ENCODE results near the gene TUBGCP2. TPM values are rescaled to one million over a fixed set of nuclear protein-coding genes. Genes with fewer than 3 reads are reported as not detected.

Gene TUBGCP2
- total and polyA plus RNA-seq, 2 of the 13 experiments (the other 11 are each of a cell fraction or from before 2014, with no cell fraction given): 21.3 to 34.5 TPM

- H3K36me3 ChIP-seq (replicated peaks in 1 of 2; ENCODE audit: control insufficient read depth in 1 of 2, insufficient read depth in 2 of 2, low read length in 2 of 2): no peaks in the 10 kb centered on the region
- no peak overlapping the region for H3K4me3 ChIP-seq (replicated peaks in 1 of 3; ENCODE audit: insufficient read depth in 1 of 3, low read depth in 2 of 3, low read length in 3 of 3)
- H3K79me2 ChIP-seq (ENCODE audit: insufficient read depth, low read length): no peaks in the 10 kb centered on the region
- 54% methylated on average over 23 of the region's 44 CpGs for WGBS (ENCODE audit: low lambda C conversion rate)
- H3K4me2 ChIP-seq (ENCODE audit: low read depth, low read length): no peak overlapping the region
- in situ Hi-C loops (cut with HindIII; ENCODE audit: extremely low pct_ligation_motif_present, low pct_unique_long_range_greater_than_20kb) (no loop called here), intact Hi-C loops (cut with micrococcal nuclease; ENCODE audit: unreplicated experiment) (no loop called here)
- no peak overlapping the region for H2AFZ ChIP-seq (ENCODE audit: low read length)
- no peaks in the 10 kb centered on the region for H3K9me3 ChIP-seq (ENCODE audit: low read length)
- ChIA-PET POLR2A (no interaction called here), CTCF (ENCODE audit: low intra/inter-chr PET ratio, low total read pairs) (no interaction called here)
- H3K9ac ChIP-seq (ENCODE audit: insufficient read depth, low read depth, low read length): no peak overlapping the region
- peaks cover 10 to 55% of the 10 kb centered on the region in 2 experiments for H3K27me3 ChIP-seq (ENCODE audit: control insufficient read depth in 1 of 2, insufficient read depth in 2 of 2, low read length in 2 of 2)
- no peak for ATAC-seq
- no peak overlapping the region for H3K27ac ChIP-seq (ENCODE audit: extremely low read length, insufficient read depth, low read length)
- TF ChIP-seq ATF2 (CRISPR knock-in tag; IDR thresholded peaks at IDR 0.05) (no peak), E2F2 (CRISPR knock-in tag; IDR thresholded peaks at IDR 0.05; ENCODE audit: borderline replicate concordance) (no peak), ZNF503 (CRISPR knock-in tag; IDR thresholded peaks at IDR 0.05) (no peak)
- H4K20me1 ChIP-seq (ENCODE audit: insufficient read depth, low read length): 0 out of 2 replicates have a peak, but pooled peaks cover 3% of the 10 kb centered on the region
- no peaks in the 10 kb centered on the region for H3K4me1 ChIP-seq (ENCODE audit: insufficient read depth, low read length)
- no TSS peak for BruUV-seq (replicated peaks)
- DNase-seq (ENCODE audit: low spot score): no peak
- no peak for FAIRE-seq
Observed at GRCh38 chr10:133231244-133231945, 77.3 kb downstream of the TUBGCP2 start.
